Fibroblast of gingiva (primary cell): ENCODE data around the gene CIDEC.
"Not testable (repeated sequence)": the region's sequence is repeated elsewhere in the genome, so short reads cannot be mapped to it uniquely, and the experiment has no call there.

Experiments
- DNase-seq: peaks from one replicate; pipeline ENCODE4 v3.0.0-alpha.2; 2011; ENCODE audit warnings: low read depth

CIDEC gene

DNA sequence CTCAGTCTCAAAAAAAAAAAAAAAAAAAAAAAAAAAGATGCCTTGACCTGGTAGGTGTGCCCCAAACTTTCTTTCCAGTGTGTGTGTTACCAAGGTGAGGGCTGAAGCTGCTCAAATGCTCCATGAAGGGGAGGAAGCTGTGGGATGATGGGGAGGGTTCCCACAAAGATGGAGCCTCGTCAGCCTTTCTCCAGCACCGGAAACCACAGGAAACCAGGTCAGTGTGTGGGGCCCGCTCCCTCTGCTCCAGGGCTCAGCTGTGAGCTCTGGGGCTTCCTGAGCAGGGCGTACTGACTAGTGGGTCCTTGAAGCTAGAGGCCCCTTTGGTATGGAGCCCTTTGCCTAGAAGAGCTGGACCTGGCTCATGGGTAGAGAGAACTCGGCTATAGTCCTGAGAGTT lies 21.9 kb upstream of the CIDEC start:
- DNase-seq = no peak

GRCh38 chr3:9900965-9901415 lies 20.9 kb upstream of the CIDEC start:
- not testable (repeated sequence) for DNase-seq

DNA sequence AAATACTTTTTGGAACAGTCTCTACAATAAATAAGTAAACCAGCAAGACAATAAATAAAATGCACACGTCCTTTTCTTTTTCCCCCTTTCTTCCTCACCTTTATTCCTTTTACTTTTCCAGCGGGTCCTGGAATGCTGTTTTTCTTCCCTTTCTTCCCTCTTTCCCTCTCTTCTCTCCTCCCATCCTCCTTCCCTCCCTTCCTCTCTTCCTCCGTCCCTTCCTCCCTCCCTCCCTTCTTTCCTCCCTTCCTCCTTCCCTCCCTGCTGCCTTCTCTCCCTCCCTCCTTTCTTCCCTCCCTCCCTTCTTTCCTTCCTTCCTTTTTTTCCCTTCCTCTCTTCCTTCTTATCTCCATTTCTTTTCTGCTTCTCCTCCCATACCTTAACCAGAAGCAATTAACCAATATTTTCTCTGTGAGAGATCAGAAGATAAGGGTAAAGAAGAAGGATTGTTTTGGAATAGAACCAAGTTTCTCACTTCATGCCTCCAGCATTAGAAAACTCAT lies 19.3 kb upstream of the CIDEC start:
- no peak for DNase-seq

GRCh38 chr3:9898467-9899241 lies 18.6 kb upstream of the CIDEC start:
- DNase-seq = no peak

DNA sequence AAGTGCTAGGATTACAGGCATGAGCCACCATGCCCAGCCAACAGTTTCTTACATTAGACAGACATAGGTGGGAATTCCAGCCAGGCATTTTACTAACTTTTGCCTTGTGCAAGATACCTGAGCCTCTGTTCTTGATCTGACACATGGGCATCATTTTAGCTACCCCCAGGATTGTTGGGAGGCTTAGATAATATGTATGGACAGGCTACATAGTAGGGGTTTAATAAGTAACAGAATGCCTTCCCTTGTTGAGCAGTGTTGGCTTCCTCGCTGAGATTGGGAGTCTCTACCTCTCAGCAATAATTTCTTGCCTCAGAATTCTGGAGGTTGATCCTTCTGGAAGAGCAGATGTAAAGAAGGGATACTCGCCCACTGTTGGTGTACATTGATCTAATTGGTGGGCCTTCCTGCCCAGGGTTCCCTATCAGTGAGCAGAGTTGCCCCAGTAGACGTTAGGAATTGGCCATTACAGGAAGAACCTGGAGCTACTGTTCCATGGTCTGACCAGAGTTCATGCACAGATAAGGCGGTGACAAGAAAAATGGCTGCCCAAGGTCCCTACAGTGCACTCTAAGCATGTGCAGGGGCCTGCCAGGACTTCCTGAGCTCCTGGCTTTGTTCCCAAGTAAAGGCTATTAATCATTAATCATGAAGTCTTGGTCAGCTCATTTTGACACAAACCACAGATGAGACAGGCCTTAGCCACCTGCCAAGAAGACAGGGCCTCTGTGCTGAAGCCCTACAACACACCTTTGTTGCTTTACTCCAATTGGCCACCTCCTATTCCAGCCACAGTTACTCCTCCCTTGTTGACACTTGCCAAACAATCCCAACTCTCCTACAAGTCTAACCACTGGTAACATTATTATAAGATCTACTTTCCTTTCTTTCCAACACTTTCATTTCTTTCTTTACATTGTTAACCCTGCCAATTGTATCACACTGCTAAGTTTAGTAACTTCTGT lies 17.6 kb upstream of the CIDEC start:
- DNase-seq = no peak

DNA sequence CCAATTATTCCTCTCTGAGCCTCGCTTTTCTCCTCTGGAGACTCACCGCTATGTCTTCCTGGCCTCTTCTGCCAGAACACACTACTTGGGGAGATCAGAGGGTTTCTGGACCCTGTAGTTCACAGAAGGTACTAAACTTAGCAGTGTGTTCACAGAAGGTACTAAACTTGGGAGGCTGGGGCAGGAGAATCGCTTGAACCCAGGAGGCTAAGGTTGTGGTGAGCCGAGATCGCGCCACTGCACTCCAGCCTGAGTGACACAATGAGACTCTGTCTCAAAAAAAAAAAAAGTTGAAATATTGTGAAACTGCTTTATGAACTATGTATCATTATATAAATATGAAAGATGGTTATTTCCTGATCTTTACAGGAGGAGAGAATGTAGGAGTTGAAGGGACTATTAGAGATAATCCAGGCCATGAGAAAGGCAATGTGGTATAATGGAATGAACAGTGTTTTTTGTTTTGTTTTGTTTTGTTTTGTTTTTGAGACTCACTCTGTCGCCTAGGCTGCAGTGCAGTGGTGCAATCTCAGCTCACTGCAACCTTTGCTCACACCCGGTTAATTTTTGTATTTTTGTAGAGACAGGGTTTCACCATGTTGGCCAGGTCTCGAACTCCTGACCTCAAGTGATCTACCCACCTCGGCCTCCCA lies 16.8 kb upstream of the CIDEC start:
- DNase-seq = not testable (repeated sequence)

DNA sequence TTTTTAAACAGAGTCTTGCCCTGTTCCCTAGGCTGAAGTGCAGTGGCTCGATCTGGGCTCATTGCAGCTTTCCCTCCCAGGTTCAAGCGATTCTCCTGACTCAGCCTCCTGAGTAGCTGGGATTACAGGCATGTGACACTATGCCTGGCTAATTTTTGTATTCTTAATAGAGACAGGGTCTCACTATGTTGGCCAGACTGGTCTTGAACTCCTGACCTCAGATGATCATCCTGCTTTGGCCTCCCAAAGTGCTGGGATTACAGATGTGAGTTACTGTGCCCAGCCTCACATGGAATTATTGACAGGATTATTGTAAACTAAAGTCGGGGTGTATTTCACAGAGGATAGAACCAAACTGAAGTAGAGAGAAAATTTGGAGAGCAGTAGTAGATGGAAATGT lies 15.7 kb upstream of the CIDEC start:
- DNase-seq = not testable (repeated sequence)

GRCh38 chr3:9893739-9894138 lies 13.7 kb upstream of the CIDEC start:
- DNase-seq = no peak

GRCh38 chr3:9891072-9891622 lies 11.1 kb upstream of the CIDEC start:
- no peak for DNase-seq

- peak; percentile 87 for DNase-seq
Measured at GRCh38 chr3:9890249-9891071, 10.4 kb upstream of the CIDEC start, which contains the start of gene JAGN1. JAGN1 (plus strand) TSS chr3:9890610; CDS start chr3:9890723, 113 bp downstream.

DNA sequence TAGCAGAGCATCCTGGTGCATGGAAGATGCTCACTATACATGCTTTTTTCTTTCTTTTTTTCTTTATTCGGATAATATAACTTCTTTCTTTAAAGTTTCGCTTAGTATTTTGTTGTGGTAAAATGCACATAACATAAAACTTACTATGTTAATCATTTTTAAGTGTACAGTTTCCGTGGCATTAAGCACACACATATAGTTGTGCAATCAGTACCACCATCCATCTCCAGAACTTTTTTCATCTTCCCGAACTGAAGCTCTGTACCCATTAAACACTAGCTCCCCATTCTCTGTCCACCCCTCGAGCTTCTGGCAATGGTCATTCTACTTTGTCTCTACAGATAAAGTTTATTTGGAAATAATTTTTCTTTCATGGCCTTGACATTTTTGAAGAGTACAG lies 9.4 kb upstream of the CIDEC start:
- DNase-seq = no peak

DNA sequence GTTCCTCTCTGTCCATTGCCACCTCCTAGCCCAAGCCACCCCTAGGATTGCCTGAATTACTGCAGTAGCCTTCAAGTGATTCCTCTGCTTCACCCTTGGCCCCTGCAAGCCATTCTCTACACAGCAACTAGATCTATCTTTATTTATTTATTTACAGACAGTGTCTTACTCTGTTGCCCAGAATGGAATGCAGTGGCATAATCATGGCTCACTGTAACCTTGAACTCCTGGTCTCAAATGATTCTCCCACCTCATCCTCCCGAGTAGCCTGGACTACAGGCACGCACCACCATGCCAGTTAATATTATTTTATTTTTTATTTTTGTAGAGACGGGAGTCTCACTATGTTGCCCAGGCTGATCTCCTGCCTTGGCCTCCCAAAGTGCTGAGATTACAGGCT lies 8.5 kb upstream of the CIDEC start:
- no peak for DNase-seq

- no peak for DNase-seq
Measured at GRCh38 chr3:9887480-9887879, 7.4 kb upstream of the CIDEC start.

GRCh38 chr3:9886328-9886727 lies 6.3 kb upstream of the CIDEC start:
- DNase-seq = no peak

- peak; percentile 71 for DNase-seq
Measured at GRCh38 chr3:9884555-9885165, 4.6 kb upstream of the CIDEC start.

DNA sequence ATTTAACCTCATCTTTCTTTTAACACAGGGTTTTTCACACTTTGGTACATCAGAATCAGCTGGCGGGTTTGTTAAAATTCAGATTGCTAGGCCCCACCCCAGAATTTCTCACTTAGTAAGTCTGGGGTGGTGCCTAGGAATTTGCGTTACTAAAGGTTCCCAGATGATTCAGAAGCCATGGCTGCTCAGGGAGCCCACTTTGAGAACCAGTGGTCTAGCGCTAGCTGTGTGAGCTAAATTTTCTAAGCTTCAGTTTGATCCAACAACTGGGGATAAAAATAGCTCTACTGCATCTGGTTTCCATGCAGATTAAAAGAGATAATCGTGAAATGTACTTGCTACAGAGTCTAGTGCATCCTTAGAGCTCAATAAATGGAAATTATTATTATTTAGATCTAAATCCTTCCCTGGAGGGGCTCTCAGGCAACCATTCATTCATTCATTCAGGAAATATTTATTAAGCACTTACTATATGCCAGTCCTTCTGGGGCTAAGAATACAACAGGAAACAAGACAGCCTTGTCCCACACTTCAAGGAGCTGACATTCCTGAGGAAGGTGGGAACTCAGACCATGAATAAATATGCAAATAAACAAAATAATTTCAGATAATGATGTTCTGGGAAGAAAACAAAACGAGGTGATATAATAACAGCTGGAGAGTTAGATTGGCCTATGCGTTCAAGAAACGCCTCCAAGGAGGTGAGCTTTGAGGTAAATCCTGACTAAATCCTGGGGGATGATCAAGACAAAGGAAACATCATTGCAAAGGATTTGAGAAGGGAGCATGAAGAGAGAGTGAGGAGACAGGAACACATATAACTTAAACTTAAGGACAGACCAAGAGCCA lies 3.9 kb upstream of the CIDEC start:
- peak; percentile 35 for DNase-seq

- no peak for DNase-seq
Measured at GRCh38 chr3:9881441-9881840, 1.4 kb upstream of the CIDEC start.

DNA sequence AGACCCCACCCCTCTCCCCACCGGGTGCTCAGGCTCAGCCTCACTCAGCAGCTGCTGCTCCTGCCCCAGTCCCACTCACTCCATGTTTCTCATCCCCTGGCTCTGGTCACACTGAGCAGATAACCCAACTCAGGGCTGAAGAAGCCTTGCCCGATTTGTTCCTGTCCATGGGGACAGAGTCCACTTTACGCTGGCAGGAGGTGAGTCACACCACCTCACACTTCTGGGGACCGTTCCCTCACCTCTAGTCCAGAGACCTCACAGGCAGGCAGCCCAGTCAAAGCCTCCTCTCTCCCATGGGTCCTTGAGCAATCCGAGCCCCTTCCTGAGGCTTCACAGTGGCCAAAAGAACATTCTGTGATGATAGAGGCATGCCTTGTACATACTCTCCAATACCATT lies 1.4 kb downstream of the CIDEC start:
- peak; percentile 84 for DNase-seq

DNA sequence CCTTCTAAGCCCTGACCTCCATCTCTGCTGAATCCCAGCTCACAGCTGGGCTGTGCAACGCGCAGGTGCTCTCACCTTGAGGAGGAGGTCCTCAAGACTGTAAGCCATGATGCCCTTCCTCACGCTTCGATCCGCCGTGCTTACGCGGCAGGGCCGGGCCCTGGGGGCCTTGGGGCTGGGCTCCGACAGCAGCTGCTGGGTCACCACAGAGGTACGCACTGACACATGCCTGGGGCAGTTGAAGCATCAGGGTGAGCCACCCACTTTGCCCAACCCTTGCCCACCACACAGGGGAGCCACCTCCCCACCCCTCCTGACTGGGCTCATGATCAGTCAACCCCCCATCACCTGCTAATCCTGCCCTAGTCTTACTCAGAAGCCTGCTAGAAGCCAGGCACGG lies 3.1 kb downstream of the CIDEC start:
- no peak for DNase-seq

DNA sequence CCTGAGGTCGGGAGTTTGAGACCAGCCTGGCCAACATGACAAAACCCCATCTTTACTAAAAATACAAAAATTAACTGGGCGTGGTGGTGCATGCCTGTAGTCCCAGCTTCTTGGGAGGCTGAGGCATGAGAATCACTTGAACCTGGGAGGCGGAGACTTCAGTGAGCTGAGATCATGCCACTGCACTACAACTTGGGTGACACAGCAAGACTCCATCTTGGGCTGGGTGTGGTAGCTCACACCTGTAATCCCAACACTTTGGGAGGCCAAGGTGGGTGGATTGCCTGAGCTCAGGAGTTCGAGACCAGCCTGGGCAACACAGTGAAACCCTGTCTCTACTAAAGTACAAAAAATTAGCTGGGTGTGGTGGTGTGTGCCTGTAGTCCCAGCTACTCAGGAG lies 3.8 kb downstream of the CIDEC start:
- not testable (repeated sequence) for DNase-seq
